Measurements from ENCODE around the gene ANKRD53.

Gene ANKRD53

GRCh38 chr2:70943205-70943871, 35.1 kb upstream of the ANKRD53 start:
- no peak overlapping the region for H3K27ac ChIP-seq
- CTCF ChIA-PET: interaction anchor here (0.6 to 0.9 kb wide), 2 partner anchors 8 to 292 kb away, joined by 3 to 4 read pairs; no protein-coding TSS in a partner anchor
- TF ChIP-seq CTCF (conservative IDR thresholded peaks at IDR 0.05; ENCODE audit: low read depth): no peak
- POLR2A ChIA-PET (ENCODE audit: low non-redundant PET): no interaction called here
- no peak for DNase-seq (ENCODE audit: low spot score)

- POLR2A ChIA-PET (ENCODE audit: low non-redundant PET): no interaction called here
- H3K27ac ChIP-seq: no peak overlapping the region
- CTCF ChIA-PET: interaction anchor here (0.7 kb wide), 1 partner anchor 641 kb away, joined by 3 read pairs; no protein-coding TSS in a partner anchor
- no peak for DNase-seq (ENCODE audit: low spot score)
- no peak for TF ChIP-seq CTCF (conservative IDR thresholded peaks at IDR 0.05; ENCODE audit: low read depth)
Observed at GRCh38 chr2:70944111-70944690, 34.2 kb upstream of the ANKRD53 start.

- CTCF ChIA-PET: interaction anchor here (0.5 to 3.8 kb wide), 10 partner anchors 10 to 349 kb away, joined by 3 to 44 read pairs (median 4); partner anchors contain the start of gene FIGLA
- DNase-seq (ENCODE audit: low spot score): peak; percentile 34
- peak; percentile 79 for TF ChIP-seq CTCF (conservative IDR thresholded peaks at IDR 0.05; ENCODE audit: low read depth)
- H3K27ac ChIP-seq: no peak overlapping the region
- POLR2A ChIA-PET (ENCODE audit: low non-redundant PET): no interaction called here
Observed at GRCh38 chr2:70946832-70947442, 31.5 kb upstream of the ANKRD53 start.

GRCh38 chr2:70947556-70948184, 30.8 kb upstream of the ANKRD53 start:
- CTCF ChIA-PET: interaction anchor here (0.6 to 3.8 kb wide), 26 partner anchors 9 to 715 kb away, joined by 3 to 44 read pairs (median 4); partner anchors contain the start of gene FIGLA
- no peak for DNase-seq (ENCODE audit: low spot score)
- POLR2A ChIA-PET (ENCODE audit: low non-redundant PET): no interaction called here
- no peak for TF ChIP-seq CTCF (conservative IDR thresholded peaks at IDR 0.05; ENCODE audit: low read depth)
- no peak overlapping the region for H3K27ac ChIP-seq

- POLR2A ChIA-PET (ENCODE audit: low non-redundant PET): no interaction called here
- TF ChIP-seq CTCF (conservative IDR thresholded peaks at IDR 0.05; ENCODE audit: low read depth): peak; percentile 93
- CTCF ChIA-PET: interaction anchor here (0.6 to 3.8 kb wide), 31 partner anchors 10 to 714 kb away, joined by 3 to 44 read pairs (median 3); partner anchors contain the start of gene FIGLA
- DNase-seq (ENCODE audit: low spot score): peak; percentile 80
- no peak overlapping the region for H3K27ac ChIP-seq
Observed at GRCh38 chr2:70948337-70949003, 30.0 kb upstream of the ANKRD53 start.

GRCh38 chr2:70949086-70949485, 29.3 kb upstream of the ANKRD53 start:
- ChIA-PET CTCF (interaction anchor here (0.6 to 3.8 kb wide), 23 partner anchors 11 to 605 kb away, joined by 3 to 44 read pairs (median 4); partner anchors contain the start of gene FIGLA), POLR2A (ENCODE audit: low non-redundant PET) (no interaction called here)
- no peak for DNase-seq (ENCODE audit: low spot score)
- no peak overlapping the region for H3K27ac ChIP-seq
- no peak for TF ChIP-seq CTCF (conservative IDR thresholded peaks at IDR 0.05; ENCODE audit: low read depth)

All from RWPE1 (cell line).